ENCODE results near the gene IBTK. TPM values are rescaled to one million over a fixed set of nuclear protein-coding genes. Genes with fewer than 3 reads are reported as not detected.
"Not testable (repeated sequence)": the region's sequence is repeated elsewhere in the genome, so short reads cannot be mapped to it uniquely, and the experiment has no call there.

Gene IBTK
- polyA plus RNA-seq, 6 donors from 2014 or later, result 16.1 to 23.9 (median 19.6) TPM

DNA sequence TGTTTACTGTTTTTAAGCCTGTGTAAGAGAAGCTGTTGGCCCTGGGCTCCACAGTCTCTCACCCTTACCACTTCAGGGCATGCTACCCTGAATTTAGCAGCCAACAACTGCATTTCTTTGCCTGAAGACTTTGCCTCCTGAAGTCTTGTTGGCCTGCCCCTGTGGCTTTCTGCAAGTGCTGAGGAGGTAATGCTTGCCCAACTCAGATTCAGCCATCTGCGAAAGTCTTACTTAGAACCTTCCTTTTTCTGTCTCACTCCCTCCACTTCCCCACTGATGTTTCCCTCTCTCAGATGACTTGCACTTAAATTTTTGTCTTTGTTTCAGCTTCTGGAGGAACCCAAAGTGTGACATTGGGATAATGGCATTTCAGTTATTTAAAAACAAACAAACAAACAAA lies 11.8 kb upstream of the IBTK start:
- DNase-seq (no peak), ATAC-seq (ENCODE audit: low read depth in 2 of 2) (no peak)
- no peak overlapping the region for H3K4me3 Mint-ChIP-seq
- peaks cover 0 to 7% (median 4%) of the 10 kb centered on the region in 3 donors for H3K27me3 Mint-ChIP-seq
- H3K27ac Mint-ChIP-seq, result no peak overlapping the region
- no peaks in the 10 kb centered on the region for H3K4me1 Mint-ChIP-seq
- H3K9me3 Mint-ChIP-seq, result no peaks in the 10 kb centered on the region
- H3K36me3 Mint-ChIP-seq, result no peaks in the 10 kb centered on the region

DNA sequence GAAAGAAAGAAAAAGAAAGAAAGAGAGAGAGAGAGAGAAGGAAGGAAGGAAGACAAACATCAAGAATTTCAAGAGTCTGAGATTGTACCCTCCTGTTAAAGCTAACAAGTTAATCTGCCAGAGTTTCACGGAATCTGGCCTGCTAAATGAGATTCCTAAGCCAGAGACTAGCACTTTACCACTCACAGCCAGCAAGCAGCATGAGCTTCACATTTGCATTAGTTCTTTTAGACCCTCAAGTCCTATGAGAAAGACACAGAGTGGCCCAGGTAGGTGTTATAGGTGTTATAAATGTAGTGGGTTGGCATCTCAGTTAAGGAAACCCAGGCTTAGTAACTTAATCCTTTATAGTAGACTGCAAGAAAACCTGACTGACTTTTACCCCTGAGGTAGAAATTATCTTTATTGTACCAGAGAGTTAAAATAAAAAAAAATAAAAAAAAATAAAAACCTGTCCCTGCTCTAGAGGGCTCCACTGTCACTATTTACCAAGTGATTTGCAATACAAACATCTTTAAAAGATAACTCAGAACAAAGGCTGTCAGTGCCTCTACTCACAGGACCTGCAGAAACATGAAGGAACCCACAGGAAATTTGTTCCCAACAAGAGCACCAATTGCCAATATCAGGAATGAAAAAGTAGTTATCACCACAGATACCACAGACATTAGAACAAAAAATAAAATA lies 9.7 kb upstream of the IBTK start:
- H3K27me3 Mint-ChIP-seq, result peaks cover 0 to 4% (median 0%) of the 10 kb centered on the region in 3 donors
- ATAC-seq (ENCODE audit: low read depth in 2 of 2) (no peak), DNase-seq (no peak)
- H3K4me3 Mint-ChIP-seq, result no peak overlapping the region
- H3K9me3 Mint-ChIP-seq, result no peaks in the 10 kb centered on the region
- H3K27ac Mint-ChIP-seq, result no peak overlapping the region
- no peaks in the 10 kb centered on the region for H3K36me3 Mint-ChIP-seq
- H3K4me1 Mint-ChIP-seq, result no peaks in the 10 kb centered on the region

DNA sequence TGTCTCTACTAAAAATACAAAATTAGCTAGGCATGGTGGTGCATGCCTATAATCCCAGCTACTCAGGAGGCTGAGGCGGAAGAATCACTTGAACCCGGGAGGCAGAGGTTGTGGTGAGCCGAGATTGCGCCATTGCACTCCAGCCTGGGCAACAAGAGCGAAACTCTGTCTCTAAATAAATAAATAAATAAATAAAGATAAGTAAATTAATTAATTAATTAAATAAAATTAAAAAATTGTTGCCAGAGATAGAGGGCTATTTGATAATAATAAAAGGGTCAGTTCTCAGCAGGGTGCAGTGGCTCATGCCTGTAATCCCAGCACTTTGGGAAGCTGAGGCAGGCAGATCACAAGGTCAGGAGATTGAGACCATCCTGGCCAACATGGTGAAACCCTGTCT lies 7.2 kb upstream of the IBTK start:
- not testable (repeated sequence) for H3K36me3 Mint-ChIP-seq, H3K9me3 Mint-ChIP-seq

DNA sequence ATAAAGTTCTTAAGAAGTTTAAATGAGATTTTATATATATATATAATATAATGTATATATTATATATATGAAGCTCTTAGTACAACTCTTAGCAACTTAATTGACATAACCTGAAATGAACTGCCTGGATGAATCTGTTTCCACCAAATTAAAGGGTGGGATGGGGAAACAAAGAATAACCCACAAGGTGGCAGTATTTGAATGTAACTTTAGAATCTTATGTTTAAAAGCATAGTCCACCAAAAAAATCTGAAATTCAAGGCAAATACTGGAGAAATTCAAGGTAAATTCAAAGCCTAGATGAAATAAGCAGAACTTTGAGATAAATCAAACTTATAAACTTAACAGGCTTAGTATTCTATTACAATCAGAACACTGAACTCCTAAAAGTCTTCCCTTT lies 4.4 kb upstream of the IBTK start:
- peaks cover 8 to 15% (median 15%) of the 10 kb centered on the region in 3 donors for H3K4me1 Mint-ChIP-seq
- H3K27me3 Mint-ChIP-seq, result no peaks in the 10 kb centered on the region
- H3K36me3 Mint-ChIP-seq, result no peaks in the 10 kb centered on the region
- DNase-seq (no peak), ATAC-seq (ENCODE audit: low read depth in 2 of 2) (no peak)
- H3K4me3 Mint-ChIP-seq, result no peak overlapping the region
- no peaks in the 10 kb centered on the region for H3K9me3 Mint-ChIP-seq
- peak overlapping the region in 1 of 6 donors; percentile 11 for H3K27ac Mint-ChIP-seq

More for the DNA sequence above, 7.2 kb upstream of the IBTK start:
- H3K27me3 Mint-ChIP-seq; ATAC-seq (ENCODE audit: low read depth in 2 of 2); H3K27ac Mint-ChIP-seq; DNase-seq; H3K4me1 Mint-ChIP-seq; H3K4me3 Mint-ChIP-seq: not testable (repeated sequence)

DNA sequence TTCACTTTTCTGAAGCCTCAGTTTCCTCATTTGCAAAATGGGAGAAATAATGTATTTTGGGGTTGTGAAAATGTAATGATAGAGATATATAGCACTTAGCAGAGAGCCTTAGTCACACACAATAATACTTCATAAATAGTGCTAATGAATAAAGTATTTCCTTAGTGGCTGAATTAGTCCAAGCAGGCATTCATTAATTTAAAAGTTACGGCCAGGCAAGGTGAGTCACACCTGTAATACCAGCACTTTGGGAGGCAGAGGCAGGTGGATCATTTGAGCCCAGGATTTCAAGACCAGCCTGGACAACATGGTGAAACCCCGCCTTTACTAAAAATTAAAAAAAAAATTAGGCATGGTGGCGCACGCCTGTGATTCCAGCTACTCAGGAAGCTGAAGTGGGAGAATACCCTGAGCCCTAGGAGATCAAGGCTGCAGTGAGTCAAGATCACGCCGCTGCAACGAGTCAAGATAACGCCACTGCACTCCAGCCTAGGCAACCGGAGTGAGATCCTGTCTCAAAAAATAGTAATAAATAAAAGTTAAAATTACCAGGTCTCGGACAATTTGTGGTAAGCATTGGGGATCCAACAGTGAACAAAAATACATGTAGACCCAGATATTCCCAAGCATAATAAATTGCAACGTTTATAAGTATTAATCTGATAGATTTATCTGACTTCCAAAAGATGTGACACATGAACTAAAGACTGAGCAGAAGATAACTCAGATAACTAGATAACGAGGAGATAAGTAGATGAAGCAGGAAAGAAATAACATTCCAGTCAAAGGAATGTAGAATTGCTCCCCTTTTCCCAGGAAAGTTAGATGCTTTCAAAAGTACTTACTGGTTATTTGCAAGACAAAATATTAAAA lies 2.1 kb upstream of the IBTK start:
- peak overlapping the region in 1 of 8 donors; percentile 60 for H3K4me3 Mint-ChIP-seq

DNA sequence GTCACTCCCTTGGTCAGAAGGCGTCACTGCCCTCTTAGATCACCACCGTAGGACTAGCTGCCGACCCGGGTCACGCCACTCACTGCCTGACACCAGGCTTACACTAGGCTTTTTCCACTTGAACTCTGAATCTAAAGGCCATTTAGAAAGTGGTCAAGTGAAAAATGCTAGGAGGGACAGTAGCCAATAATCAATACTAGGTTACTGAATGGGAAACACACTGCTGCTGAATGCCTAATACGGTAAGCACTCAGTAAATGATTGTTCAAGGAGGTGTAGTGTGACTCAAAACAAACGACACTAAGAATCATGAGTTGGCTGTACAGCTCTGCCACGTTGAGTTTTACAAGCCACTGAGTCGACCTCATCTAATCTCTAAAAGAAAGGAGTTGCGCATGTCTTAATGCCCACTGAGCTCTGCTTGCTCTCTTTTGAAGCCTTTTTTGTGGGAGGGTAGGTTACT lies 760 bp upstream of the IBTK start:
- ATAC-seq (ENCODE audit: low read depth in 2 of 2), result no peak
- peak overlapping the region; percentile 86 to 100 (median 98) for H3K4me3 Mint-ChIP-seq
- H3K9me3 Mint-ChIP-seq, result no peaks in the 10 kb centered on the region
- H3K27ac Mint-ChIP-seq, result peak overlapping the region in 5 of 6 donors; percentile 57 to 97 (median 96)
- no peak for DNase-seq
- peaks cover 31 to 40% (median 38%) of the 10 kb centered on the region in 3 donors for H3K4me1 Mint-ChIP-seq
- no peaks in the 10 kb centered on the region for H3K27me3 Mint-ChIP-seq
- no peaks in the 10 kb centered on the region for H3K36me3 Mint-ChIP-seq

More for the DNA sequence above, 2.1 kb upstream of the IBTK start:
- ATAC-seq (ENCODE audit: low read depth in 2 of 2) (no peak), DNase-seq (no peak)
- H3K9me3 Mint-ChIP-seq, result no peaks in the 10 kb centered on the region
- peaks cover 26 to 34% (median 33%) of the 10 kb centered on the region in 3 donors for H3K4me1 Mint-ChIP-seq
- no peak overlapping the region for H3K27ac Mint-ChIP-seq
- H3K27me3 Mint-ChIP-seq, result no peaks in the 10 kb centered on the region
- no peaks in the 10 kb centered on the region for H3K36me3 Mint-ChIP-seq

DNA sequence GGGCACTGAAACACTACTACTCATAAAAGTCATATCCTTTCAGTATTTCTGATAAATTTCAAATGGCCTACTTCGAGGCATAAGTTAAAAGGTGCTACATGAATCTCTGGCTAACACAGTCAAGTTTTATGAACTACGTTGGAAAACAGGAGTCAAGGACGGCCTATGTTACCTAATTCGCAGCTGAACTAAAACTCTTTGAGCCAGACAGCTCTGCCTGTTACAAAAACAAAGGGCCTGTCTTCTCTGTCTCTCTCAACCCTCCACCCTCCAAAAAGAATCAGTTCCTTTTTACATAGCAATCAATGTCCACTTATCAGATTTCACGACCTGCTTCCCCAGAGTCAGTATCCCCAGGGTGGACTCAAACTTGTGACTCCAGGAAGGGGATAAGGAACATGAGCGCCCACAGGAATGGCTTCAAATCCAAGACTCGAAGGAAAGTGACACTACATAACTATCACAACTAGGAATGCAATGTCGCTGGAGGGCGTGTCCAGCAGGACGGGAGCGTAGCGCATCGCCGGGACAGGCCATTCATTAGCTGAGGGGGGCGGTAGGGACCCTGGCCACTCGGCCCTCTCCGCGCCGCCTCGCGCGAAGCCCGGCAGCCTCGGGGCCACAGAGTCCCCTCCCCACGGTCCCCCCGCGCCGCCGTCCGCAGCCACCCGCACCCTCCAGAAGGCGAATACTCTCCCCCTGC lies 591 bp downstream of the IBTK start:
- no peak for DNase-seq
- ATAC-seq (ENCODE audit: low read depth in 2 of 2), result peak; percentile 29 to 38
- Mint-ChIP-seq H3K9me3 (no peaks in the 10 kb centered on the region), H3K27me3 (no peaks in the 10 kb centered on the region), H3K36me3 (no peaks in the 10 kb centered on the region), H3K4me1 (peaks cover 36 to 46% (median 38%) of the 10 kb centered on the region in 3 donors), H3K4me3 (peak overlapping the region; percentile 86 to 100 (median 98)), H3K27ac (peak overlapping the region; percentile 93 to 97 (median 97))

DNA sequence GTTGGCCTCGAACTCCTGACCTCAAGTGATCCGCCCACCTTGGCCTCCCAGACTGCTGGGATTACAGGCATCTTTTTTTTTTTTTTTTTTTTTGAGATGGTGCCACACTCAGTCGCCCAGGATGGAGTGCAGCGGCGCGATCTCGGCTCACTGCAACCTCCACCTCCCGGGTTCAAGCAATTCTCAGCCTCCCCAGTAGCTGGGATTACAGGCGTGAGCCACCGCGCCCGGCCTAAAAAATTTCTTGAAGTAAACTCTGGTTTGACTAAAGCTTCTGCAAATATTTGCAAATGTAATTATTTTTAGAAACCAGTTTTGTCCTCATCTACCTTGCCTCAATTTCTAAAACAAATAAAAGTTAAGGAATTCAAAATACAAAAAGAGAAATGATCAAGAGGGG lies 1.2 kb downstream of the IBTK start:
- Mint-ChIP-seq H3K4me1 (peaks cover 36 to 46% (median 41%) of the 10 kb centered on the region in 3 donors), H3K27me3 (no peaks in the 10 kb centered on the region), H3K36me3 (no peaks in the 10 kb centered on the region), H3K27ac (peak overlapping the region in 4 of 6 donors; percentile 65 to 93 (median 80)), H3K4me3 (peak overlapping the region; percentile 86 to 100 (median 98)), H3K9me3 (no peaks in the 10 kb centered on the region)
- ATAC-seq (ENCODE audit: low read depth in 2 of 2) (no peak), DNase-seq (no peak)

DNA sequence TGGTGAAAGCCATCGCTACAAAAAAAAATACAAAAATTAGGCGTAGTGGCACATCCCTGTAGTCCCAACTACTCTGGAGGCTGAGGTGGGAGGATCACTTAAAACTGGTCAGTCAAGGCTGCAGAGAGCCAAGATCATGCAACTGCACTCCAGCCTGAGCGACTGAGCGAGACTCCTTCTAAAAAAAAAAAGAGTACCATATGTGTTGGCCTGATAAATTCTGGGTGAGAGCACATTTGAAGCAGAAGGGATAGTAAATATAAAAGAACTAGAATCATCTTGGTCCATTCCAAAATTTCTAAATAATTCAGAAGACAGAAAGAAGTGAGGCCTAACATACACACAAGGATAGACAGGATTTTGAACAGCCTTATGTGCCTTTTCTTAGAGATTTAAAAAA lies 2.2 kb downstream of the IBTK start:
- Mint-ChIP-seq H3K36me3 (no peaks in the 10 kb centered on the region), H3K4me3 (peak overlapping the region; percentile 26 to 97 (median 68)), H3K27ac (peak overlapping the region in 3 of 6 donors; percentile 1 to 70 (median 15)), H3K27me3 (no peaks in the 10 kb centered on the region), H3K9me3 (no peaks in the 10 kb centered on the region), H3K4me1 (peaks cover 40 to 53% (median 46%) of the 10 kb centered on the region in 3 donors)
- ATAC-seq (ENCODE audit: low read depth in 2 of 2) (no peak), DNase-seq (no peak)

DNA sequence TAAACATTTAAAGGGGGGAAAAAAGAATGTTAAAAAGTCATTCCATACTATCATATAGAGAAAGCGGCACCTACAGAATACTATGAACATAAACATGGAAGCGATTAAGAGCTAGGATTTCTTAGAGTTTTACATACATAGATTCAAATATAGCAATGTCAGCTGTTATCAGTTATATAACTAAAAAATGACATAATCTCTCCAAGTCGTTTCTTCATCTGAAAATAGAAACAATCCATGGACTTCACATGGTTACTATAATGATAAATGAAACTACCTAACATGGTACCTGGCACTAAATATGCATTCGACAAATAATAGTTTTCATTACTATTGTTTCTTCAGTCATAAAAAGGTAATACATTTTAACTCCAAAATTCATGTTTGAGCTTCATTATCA lies 3.7 kb downstream of the IBTK start:
- no peaks in the 10 kb centered on the region for H3K27me3 Mint-ChIP-seq
- H3K36me3 Mint-ChIP-seq, result no peaks in the 10 kb centered on the region
- DNase-seq (no peak), ATAC-seq (ENCODE audit: low read depth in 2 of 2) (no peak)
- no peak overlapping the region for H3K4me3 Mint-ChIP-seq
- H3K27ac Mint-ChIP-seq, result peak overlapping the region in 1 of 6 donors; percentile 34
- H3K9me3 Mint-ChIP-seq, result no peaks in the 10 kb centered on the region
- H3K4me1 Mint-ChIP-seq, result peaks cover 40 to 53% (median 46%) of the 10 kb centered on the region in 3 donors

DNA sequence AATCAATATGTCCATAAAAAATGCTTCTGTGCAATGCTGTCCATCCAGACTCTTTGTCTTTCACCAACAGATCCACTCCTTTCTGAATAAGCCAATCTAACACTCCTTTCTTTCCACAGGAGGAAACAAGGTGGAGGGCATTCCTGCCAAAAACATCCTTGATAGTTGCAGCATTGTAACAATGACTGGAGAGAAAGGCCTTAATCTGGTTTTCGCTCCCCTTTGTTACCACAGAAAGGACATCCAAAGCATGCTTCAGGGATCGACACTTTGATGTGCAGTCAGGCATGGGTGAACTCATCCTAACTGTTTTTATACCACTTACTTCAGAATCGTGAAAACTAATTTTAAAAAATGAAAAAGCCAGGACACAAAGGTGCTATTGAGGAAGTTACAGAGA lies 7.4 kb downstream of the IBTK start:
- H3K27ac Mint-ChIP-seq, result no peak overlapping the region
- ATAC-seq (ENCODE audit: low read depth in 2 of 2), result no peak
- no peak for DNase-seq
- no peaks in the 10 kb centered on the region for H3K36me3 Mint-ChIP-seq
- peaks cover 16 to 24% (median 24%) of the 10 kb centered on the region in 3 donors for H3K4me1 Mint-ChIP-seq
- H3K4me3 Mint-ChIP-seq, result no peak overlapping the region
- H3K27me3 Mint-ChIP-seq, result no peaks in the 10 kb centered on the region
- H3K9me3 Mint-ChIP-seq, result no peaks in the 10 kb centered on the region

DNA sequence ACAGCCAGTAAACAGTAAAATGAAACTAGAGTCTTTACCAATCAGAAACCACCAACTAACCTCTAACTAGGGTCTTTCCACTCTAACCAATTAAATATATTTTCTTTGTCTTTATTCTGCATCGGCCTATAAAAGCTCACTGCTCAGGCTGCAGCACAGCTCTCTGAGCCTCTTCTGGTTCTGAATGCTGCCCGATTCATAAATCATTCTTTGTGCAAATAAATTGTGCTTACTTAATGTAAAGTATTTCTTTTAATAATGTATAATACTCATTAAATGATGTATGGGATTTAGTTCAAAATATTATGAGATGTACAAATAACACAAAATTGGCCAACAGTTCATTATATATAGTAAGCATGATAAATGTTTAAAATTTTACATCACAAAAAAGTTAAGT lies 7.9 kb downstream of the IBTK start:
- ATAC-seq (ENCODE audit: low read depth in 2 of 2) (no peak), DNase-seq (no peak)
- Mint-ChIP-seq H3K4me1 (peaks cover 12 to 18% (median 18%) of the 10 kb centered on the region in 3 donors), H3K27me3 (no peaks in the 10 kb centered on the region), H3K9me3 (no peaks in the 10 kb centered on the region), H3K27ac (peak overlapping the region in 1 of 6 donors; percentile 84), H3K36me3 (no peaks in the 10 kb centered on the region), H3K4me3 (no peak overlapping the region)

DNA sequence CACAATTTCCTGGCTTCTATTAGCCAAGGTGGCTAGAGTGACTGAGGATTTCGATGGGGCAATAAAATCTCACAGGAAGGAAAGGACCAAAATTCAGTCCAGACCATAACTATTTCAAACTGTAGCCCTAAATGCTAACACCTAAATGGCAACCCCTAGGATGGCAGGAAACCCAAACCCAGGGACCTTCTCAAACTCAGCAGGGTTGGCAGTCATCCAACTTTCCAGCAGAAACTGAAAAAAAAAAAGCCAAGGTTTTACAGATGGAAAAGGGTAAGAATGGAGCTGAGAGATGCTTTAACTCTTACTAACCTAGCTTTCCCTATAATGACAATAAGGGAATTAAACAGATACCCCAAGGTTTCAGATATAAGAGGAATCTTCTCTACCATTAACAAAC lies 10.5 kb downstream of the IBTK start:
- H3K9me3 Mint-ChIP-seq, result no peaks in the 10 kb centered on the region
- H3K27ac Mint-ChIP-seq, result no peak overlapping the region
- peaks cover 7 to 9% (median 8%) of the 10 kb centered on the region in 3 donors for H3K4me1 Mint-ChIP-seq
- H3K27me3 Mint-ChIP-seq, result no peaks in the 10 kb centered on the region
- DNase-seq (no peak), ATAC-seq (ENCODE audit: low read depth in 2 of 2) (no peak)
- no peaks in the 10 kb centered on the region for H3K36me3 Mint-ChIP-seq
- no peak overlapping the region for H3K4me3 Mint-ChIP-seq

All from naive B cell (primary cell).